GM10847 (cell line): ENCODE results near the gene TUBGCP3.

Experiments
- POLR2A ChIP-seq: IDR thresholded peaks from 2 replicates; pipeline ENCODE4 v1.6.1; 2011; ENCODE audit not compliant: insufficient read length; ENCODE audit errors: extremely low read depth

The TUBGCP3 gene

GRCh38 chr13:112448621-112449544 lies 139.1 kb downstream of the TUBGCP3 start:
- TF ChIP-seq POLR2A = no peak

GRCh38 chr13:112447761-112448603 lies 140.0 kb downstream of the TUBGCP3 start:
- TF ChIP-seq POLR2A = no peak

GRCh38 chr13:112447306-112447705 lies 140.6 kb downstream of the TUBGCP3 start:
- TF ChIP-seq POLR2A = no peak

- TF ChIP-seq POLR2A = no peak
These were observed 141.1 kb downstream of the TUBGCP3 start for GRCh38 chr13:112446867-112447266.

- TF ChIP-seq POLR2A = no peak
These were observed 141.5 kb downstream of the TUBGCP3 start for GRCh38 chr13:112446347-112446861.

- TF ChIP-seq POLR2A = no peak
These were observed 142.3 kb downstream of the TUBGCP3 start for GRCh38 chr13:112445411-112446271.

- TF ChIP-seq POLR2A = no peak
These were observed 143.2 kb downstream of the TUBGCP3 start for GRCh38 chr13:112444416-112445399.

- TF ChIP-seq POLR2A = no peak
These were observed 144.0 kb downstream of the TUBGCP3 start for GRCh38 chr13:112443995-112444311.

- TF ChIP-seq POLR2A = no peak
These were observed 144.6 kb downstream of the TUBGCP3 start for GRCh38 chr13:112443191-112443994.

GRCh38 chr13:112442483-112443090 lies 145.4 kb downstream of the TUBGCP3 start:
- TF ChIP-seq POLR2A = no peak

GRCh38 chr13:112441779-112442310 lies 146.1 kb downstream of the TUBGCP3 start:
- no peak for TF ChIP-seq POLR2A

GRCh38 chr13:112441226-112441625 lies 146.7 kb downstream of the TUBGCP3 start:
- no peak for TF ChIP-seq POLR2A
